GM12878 (cell line): Measurements from ENCODE around the gene ECT2. TPM values are rescaled to one million over a fixed set of nuclear protein-coding genes. Genes with fewer than 3 reads are reported as not detected.

ENCODE experiments used
- ATAC-seq: fragments of 200-7000 bp; cut with Tn5 transposase; 3 replicates; pipeline ENCODE4 v1.9.1; 2020; ENCODE audit warnings: mild to moderate bottlenecking, moderate library complexity
- BruUV-seq: library from RNA; stranded (reverse); fragments of 400-500 nt; replicated peaks from 2 replicates; lab custom pipeline; 2021; lab: Mats Ljungman, UMichigan
- CTCF ChIA-PET: fragments of 300-600 bp; sonication (Branson Sonifier 250); formaldehyde crosslinking; extraction: SDS; loops from one replicate; lab custom pipeline; 2021; ENCODE audit warnings: inconsistent platforms; lab: Yijun Ruan, JAX
- POLR2A ChIA-PET: fragments of 350-600 bp; formaldehyde crosslinking; extraction: SDS; loops from one replicate; lab custom pipeline; 2021; ENCODE audit warnings: inconsistent platforms; lab: Charles Lee
- RAD21 ChIA-PET: fragments of 300-600 bp; sonication (Branson Sonifier 250); formaldehyde crosslinking; loops from one replicate; lab custom pipeline; 2023; ENCODE audit warnings: antibody characterized with exemption; ENCODE audit not compliant: unreplicated experiment; lab: Charles Lee
- SMC1A ChIA-PET: fragments of 300-600 bp; sonication (Branson Sonifier 250); formaldehyde crosslinking; loops from one replicate; lab custom pipeline; 2023; ENCODE audit not compliant: unreplicated experiment, uncharacterized antibody; lab: Charles Lee
- DNase-seq: peaks from one replicate; pipeline ENCODE4 v3.0.0-alpha.2; 2011; ENCODE audit warnings: low read depth, low spot score
- FAIRE-seq: peaks from 3 replicates; lab custom pipeline; 2011; peaks lifted over from hg19 to GRCh38; lab: Jason Lieb, UNC
- H2AFZ ChIP-seq: 2 replicates; pipeline ENCODE4 v1.6.0; 2011; ENCODE audit warnings: low read depth, low read length, control low read depth; ENCODE audit not compliant: control insufficient read depth
- H3K27ac ChIP-seq: 2 replicates; pipeline ENCODE4 v1.5.1; 2011; ENCODE audit warnings: control low read depth; ENCODE audit not compliant: control insufficient read depth, insufficient read depth
- H3K27me3 ChIP-seq, 2 experiments: replicated peaks in 1 of 2; 2 replicates each; pipeline versions ENCODE4 v1.6.0 to v1.6.1; 2011; ENCODE audit warnings: low read length in 1 of 2; ENCODE audit not compliant: control insufficient read depth in 2 of 2, insufficient read depth in 2 of 2
- H3K36me3 ChIP-seq, 2 experiments: 2 replicates each; pipeline ENCODE4 v1.5.1; 2011; ENCODE audit warnings: low read length in 1 of 2; ENCODE audit not compliant: control insufficient read depth in 2 of 2, insufficient read depth in 2 of 2
- H3K4me1 ChIP-seq: 2 replicates; pipeline ENCODE4 v1.6.1; 2011; ENCODE audit warnings: mild to moderate bottlenecking, low read length, moderate library complexity, mixed read lengths; ENCODE audit not compliant: control insufficient read depth, insufficient read depth
- H3K4me2 ChIP-seq: 2 replicates; pipeline ENCODE4 v1.6.0; 2011; ENCODE audit warnings: control low read depth; ENCODE audit not compliant: control insufficient read depth, insufficient read depth
- H3K4me3 ChIP-seq: fragments of 200-600 bp; sonication (generic); 2 replicates; pipeline ENCODE4 v1.5.1; 2016
- H3K79me2 ChIP-seq: 2 replicates; pipeline ENCODE4 v1.6.0; 2011; ENCODE audit warnings: low read length; ENCODE audit not compliant: control insufficient read depth, insufficient read depth
- H3K9ac ChIP-seq: 2 replicates; pipeline ENCODE4 v1.8.0; 2011; ENCODE audit warnings: low read length, control low read depth, mixed read lengths; ENCODE audit not compliant: control insufficient read depth, insufficient read depth
- H3K9me3 ChIP-seq: replicated peaks from 3 replicates; pipeline ENCODE4 v1.5.1; 2011; ENCODE audit warnings: mild to moderate bottlenecking, low read length; ENCODE audit not compliant: control insufficient read depth, insufficient read depth
- H4K20me1 ChIP-seq: 2 replicates; pipeline ENCODE4 v1.6.0; 2011; ENCODE audit not compliant: control insufficient read depth, insufficient read depth
- ATF2 ChIP-seq: IDR thresholded peaks from 2 replicates; pipeline ENCODE4 v1.6.1; 2012; ENCODE audit warnings: low read length, inconsistent platforms
- BACH1 ChIP-seq: fragments of 450-650 bp; IDR thresholded peaks from 2 replicates; pipeline ENCODE4 v1.6.1; 2017; ENCODE audit warnings: mild to moderate bottlenecking, borderline replicate concordance
- CBX3 ChIP-seq: fragments of 200-600 bp; sonication (generic); IDR thresholded peaks from 2 replicates; pipeline ENCODE4 v1.6.1; 2016; ENCODE audit warnings: low read depth, borderline replicate concordance
- CHD2 ChIP-seq: IDR thresholded peaks from 2 replicates; pipeline ENCODE4 v1.6.1; 2011; ENCODE audit warnings: low read depth, low read length, improper control_type of control experiment, borderline replicate concordance
- EED ChIP-seq: sonication (generic); IDR thresholded peaks from 2 replicates; pipeline ENCODE4 v1.6.1; 2016; ENCODE audit warnings: antibody characterized with exemption, low read depth
- EGR1 ChIP-seq, 2 experiments: IDR thresholded peaks; 1 replicate in 1 of 2; 2 replicates in 1 of 2; pipeline ENCODE4 v1.6.1; 2011 to 2012; ENCODE audit warnings: low read depth in 2 of 2, low read length in 2 of 2, borderline replicate concordance in 1 of 2, mild to moderate bottlenecking in 1 of 2, moderate library complexity in 1 of 2
- HSF1 ChIP-seq: fragments of 150-350 bp; IDR thresholded peaks from 2 replicates; pipeline ENCODE4 v1.6.1; 2014; ENCODE audit warnings: mild to moderate bottlenecking, low read depth, low read length
- IKZF1 ChIP-seq: fragments of 450-650 bp; conservative IDR thresholded peaks from 2 replicates; pipeline ENCODE4 v1.6.1; 2017; ENCODE audit warnings: antibody characterized with exemption, mild to moderate bottlenecking
- MEF2A ChIP-seq: IDR thresholded peaks from 2 replicates; pipeline ENCODE4 v1.6.1; 2011; ENCODE audit warnings: low read depth, mild to moderate bottlenecking, low read length, moderate library complexity; ENCODE audit not compliant: insufficient read depth
- PKNOX1 ChIP-seq: fragments of 450-650 bp; IDR thresholded peaks from 2 replicates; pipeline ENCODE4 v1.6.1; 2016; ENCODE audit warnings: mild to moderate bottlenecking
- POU2F2 ChIP-seq: IDR thresholded peaks from 3 replicates; pipeline ENCODE4 v1.6.1; 2011; ENCODE audit warnings: low read depth, mild to moderate bottlenecking, low read length, borderline replicate concordance
- SMARCA5 ChIP-seq: fragments of 450-650 bp; IDR thresholded peaks from 2 replicates; pipeline ENCODE4 v1.6.1; 2017; ENCODE audit warnings: mild to moderate bottlenecking
- SRF ChIP-seq, 2 experiments: IDR thresholded peaks; 2 replicates each; pipeline ENCODE4 v1.6.1; 2011; ENCODE audit warnings: low read depth in 2 of 2, low read length in 2 of 2, mild to moderate bottlenecking in 1 of 2, moderate library complexity in 1 of 2
- YBX1 ChIP-seq: fragments of 450-650 bp; IDR thresholded peaks from 2 replicates; pipeline ENCODE4 v1.6.1; 2016; ENCODE audit warnings: antibody characterized with exemption
- ZBTB40 ChIP-seq: fragments of 450-650 bp; IDR thresholded peaks from 2 replicates; pipeline ENCODE4 v1.6.1; 2016; ENCODE audit warnings: mild to moderate bottlenecking, moderate library complexity, borderline replicate concordance
- ZNF24 ChIP-seq: fragments of 450-650 bp; IDR thresholded peaks from 2 replicates; pipeline ENCODE4 v1.6.1; 2017; ENCODE audit warnings: antibody characterized with exemption, mild to moderate bottlenecking
- WGBS: methylation state at CpG from one replicate; pipeline ENCODE4 v1.1.6; 2016; ENCODE audit warnings: low lambda C conversion rate; ENCODE audit not compliant: insufficient replicate concordance, insufficient coverage; ENCODE audit errors: missing lambda C conversion rate; 5-methylcytosine and 5-hydroxymethylcytosine counted together
- in situ Hi-C: fragments of 300-500 bp; cut with MboI; formaldehyde crosslinking; loops from 9 replicates; pipeline ENCODE4 v1.14.3; 2018; ENCODE audit warnings: mixed read lengths
- intact Hi-C: fragments of 100-400 bp; cut with micrococcal nuclease; formaldehyde crosslinking; loops from one replicate; pipeline ENCODE4 v1.14.2; 2022; ENCODE audit not compliant: unreplicated experiment
- polyA plus RNA-seq, 11 experiments: library from polyadenylated mRNA; depleted of rRNA in 4 of 11; unstranded in 6 of 11; stranded (reverse) in 5 of 11; fragments of >200 nt; fragmentation: Nextera tagmentation in 4 of 11; fragmentation: Illumina TruSeq in 1 of 11; extraction: Ambion mirVana in 4 of 11; extraction: Trizol in 1 of 11; gene quantifications; 1 replicate in 1 of 11; 2 replicates in 10 of 11; pipeline versions ENCODE4 v1.2.1 to v1.2.3, GENCODE V29; 2011 to 2016; ENCODE audit warnings: inconsistent platforms in 2 of 11, missing spikeins in 2 of 11, low read depth in 1 of 11
- total RNA-seq, 4 experiments: library from RNA; depleted of rRNA in 3 of 4; stranded (reverse); fragments of >200 nt in 3 of 4; fragmentation: Illumina TruSeq in 1 of 4; extraction: Trizol in 1 of 4; gene quantifications; 2 replicates each; pipeline versions ENCODE4 v1.2.1 to v1.2.3, GENCODE V29; 2013 to 2021

Gene ECT2
- total and polyA plus RNA-seq, 10 of the 15 experiments (the other 5 are each of a cell fraction or from before 2014, with no cell fraction given) = 21.5 to 47.8 (median 38.2) TPM

GRCh38 chr3:172735014-172735413 lies 15.5 kb upstream of the ECT2 start (continued):
- TF ChIP-seq IKZF1 (no peak), CBX3 (no peak), EGR1 (IDR thresholded peaks at IDR 0.05; ENCODE audit: borderline replicate concordance in 1 of 2, low read depth in 2 of 2, low read length in 2 of 2) (no peak), MEF2A (no peak), YBX1 (no peak), EED (no peak)

- intact Hi-C loops = no loop called here
- Histone ChIP-seq H4K20me1 (no peaks in the 10 kb centered on the region), H3K4me2 (no peak overlapping the region), H3K27me3 (no peaks in the 10 kb centered on the region), H3K4me1 (no peaks in the 10 kb centered on the region), H3K36me3 (no peaks in the 10 kb centered on the region), H3K9ac (no peak overlapping the region), H3K27ac (no peak overlapping the region), H3K9me3 (no peaks in the 10 kb centered on the region), H3K79me2 (no peaks in the 10 kb centered on the region), H2AFZ (no peak overlapping the region), H3K4me3 (no peak overlapping the region)
- in situ Hi-C loops = no loop called here
- 0% methylated on average over 1 of the region's 1 CpG for WGBS
- ChIA-PET SMC1A (interaction anchor here (1.0 kb wide), 1 partner anchor 10 kb away, joined by 4 read pairs; the partner anchor contains the start of gene ECT2), RAD21 (no interaction called here), POLR2A (no interaction called here), CTCF (no interaction called here)
- DNase-seq (no peak), FAIRE-seq (no peak), ATAC-seq (no peak)
- BruUV-seq = no TSS peak
- TF ChIP-seq IKZF1 (no peak), ZNF24 (no peak), SMARCA5 (no peak), SRF (IDR thresholded peaks at IDR 0.05; ENCODE audit: low read depth in 2 of 2, low read length in 2 of 2) (no peak), HSF1 (no peak), ATF2 (no peak), POU2F2 (no peak), CHD2 (no peak), PKNOX1 (no peak), EGR1 (IDR thresholded peaks at IDR 0.05; ENCODE audit: borderline replicate concordance in 1 of 2, low read depth in 2 of 2, low read length in 2 of 2) (no peak), MEF2A (no peak), BACH1 (no peak), ZBTB40 (no peak)
Observed at GRCh38 chr3:172739462-172739861, 11.1 kb upstream of the ECT2 start.
